HG03097 (cell line): ENCODE results near the gene SMC1B.
"Not testable (repeated sequence)": the region's sequence is repeated elsewhere in the genome, so short reads cannot be mapped to it uniquely, and the experiment has no call there.

Source experiments
- ATAC-seq: cut with Tn5 transposase; IDR thresholded peaks from one replicate; pipeline ENCODE4 v1.9.1; 2021; ENCODE audit not compliant: unreplicated experiment, low FRiP score

SMC1B gene

DNA sequence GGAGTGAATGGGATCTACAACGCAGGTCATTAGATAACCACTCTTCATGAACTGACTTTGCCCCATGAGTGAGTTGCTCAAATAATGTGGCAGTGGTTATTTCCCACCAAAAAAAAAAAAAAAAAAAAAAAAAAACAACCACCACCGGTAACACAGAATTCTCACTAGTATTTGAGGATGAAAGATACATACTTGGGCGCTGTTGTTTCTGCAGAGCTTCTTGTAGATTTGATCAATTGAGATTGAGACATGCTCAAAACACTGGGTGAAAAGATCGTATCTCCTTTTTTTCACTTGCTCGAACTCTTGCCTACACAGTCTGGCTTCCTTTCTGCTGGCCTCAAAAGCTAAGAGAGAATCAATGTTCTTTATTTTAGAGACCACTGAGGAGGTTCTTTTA is 59.6 kb downstream of the SMC1B start:
- no peak for ATAC-seq

DNA sequence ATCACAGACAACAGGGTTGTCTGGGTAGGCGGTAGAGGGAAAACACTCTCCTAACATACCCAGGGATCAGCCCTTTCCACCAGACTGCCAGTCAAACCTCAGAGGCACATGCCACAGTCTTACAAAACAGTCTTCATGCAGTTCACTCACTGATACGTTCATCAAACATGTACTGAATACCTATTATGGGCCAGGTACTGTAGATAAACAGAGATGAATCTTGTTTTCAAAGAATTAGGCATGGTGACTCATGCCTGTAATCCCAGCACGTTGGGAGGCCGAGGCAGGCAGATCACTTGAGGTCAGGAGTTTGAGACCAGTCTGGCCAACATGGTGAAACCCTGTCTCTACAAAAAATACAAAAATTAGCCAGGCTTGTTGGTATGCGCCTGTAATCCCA is 60.6 kb downstream of the SMC1B start:
- ATAC-seq: not testable (repeated sequence)

DNA sequence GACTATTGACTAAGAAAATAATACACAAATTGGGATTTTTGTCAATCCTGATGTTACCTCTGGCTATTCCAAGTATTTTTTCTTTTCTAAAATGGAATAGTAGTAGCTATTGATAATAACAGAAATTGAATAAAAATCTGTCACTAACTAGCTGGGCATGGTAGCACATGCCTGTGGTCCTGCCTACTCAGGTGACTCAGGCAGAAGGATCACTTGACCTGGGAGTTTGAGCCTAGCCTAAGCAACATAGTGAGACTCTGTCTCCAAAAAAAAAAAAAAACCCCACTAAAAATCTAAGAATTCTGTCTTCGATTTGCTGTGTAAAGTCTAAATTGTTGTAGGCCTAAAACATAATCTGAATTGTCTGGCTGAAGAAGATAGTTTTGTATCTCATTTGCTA is 61.4 kb downstream of the SMC1B start:
- ATAC-seq: no peak

DNA sequence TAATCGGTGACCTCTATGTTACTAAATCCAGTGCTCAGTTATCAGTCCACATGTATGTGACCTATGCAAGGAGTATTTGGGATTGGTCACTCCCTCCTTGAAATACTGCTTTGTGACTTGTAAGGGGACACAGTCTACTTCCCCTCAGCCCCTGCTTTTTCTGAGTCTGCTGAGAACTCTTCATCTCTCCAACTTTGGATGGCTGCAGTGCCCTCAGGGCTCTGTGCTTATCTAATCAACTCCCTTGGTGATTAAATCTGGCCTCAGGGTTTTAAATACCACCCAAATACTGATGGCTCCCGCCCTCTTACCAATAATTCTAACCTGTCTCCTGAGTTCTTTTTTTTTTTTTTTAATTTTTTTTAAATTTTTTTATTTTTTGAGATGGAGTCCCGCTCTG is 63.5 kb downstream of the SMC1B start:
- no peak for ATAC-seq

DNA sequence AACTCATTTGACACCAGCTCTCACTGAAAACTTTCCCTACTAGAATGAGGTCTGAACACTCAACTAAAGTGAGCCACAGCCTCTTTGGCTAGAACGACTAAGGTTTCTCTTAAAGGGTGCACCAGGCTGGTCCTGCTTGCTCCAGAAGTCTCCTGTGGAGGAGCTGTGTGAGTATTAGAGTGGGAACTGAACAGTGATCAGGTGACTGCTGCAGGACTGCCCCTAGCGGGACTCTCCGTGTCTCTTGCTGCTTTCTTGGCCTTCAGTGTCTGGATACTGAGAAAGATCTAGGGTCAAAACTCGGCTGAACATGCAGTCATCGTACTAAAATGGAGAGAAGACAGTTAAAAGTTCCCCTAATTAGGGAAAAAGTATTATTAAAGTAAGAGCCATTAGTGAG is 69.1 kb downstream of the SMC1B start:
- ATAC-seq: no peak

DNA sequence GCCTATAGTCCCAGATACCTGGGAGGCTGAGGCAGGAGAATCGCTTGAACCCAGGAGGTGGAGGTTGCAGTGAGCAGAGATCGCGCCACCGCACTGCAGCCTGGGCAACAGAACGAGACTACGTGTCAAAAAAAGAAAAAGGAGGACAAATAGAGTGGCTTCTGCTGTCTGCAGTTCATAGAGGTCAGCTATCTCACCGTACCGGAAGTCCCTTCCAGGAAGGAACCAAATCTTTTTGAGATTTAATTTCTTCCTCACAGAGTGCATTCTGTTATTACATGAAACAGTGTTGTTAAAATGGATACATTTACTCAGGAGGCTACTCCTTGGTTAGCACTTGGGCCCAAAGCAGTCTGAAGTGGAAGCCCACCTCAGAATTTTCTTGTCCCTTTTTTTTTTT is 70.3 kb downstream of the SMC1B start:
- no peak for ATAC-seq

DNA sequence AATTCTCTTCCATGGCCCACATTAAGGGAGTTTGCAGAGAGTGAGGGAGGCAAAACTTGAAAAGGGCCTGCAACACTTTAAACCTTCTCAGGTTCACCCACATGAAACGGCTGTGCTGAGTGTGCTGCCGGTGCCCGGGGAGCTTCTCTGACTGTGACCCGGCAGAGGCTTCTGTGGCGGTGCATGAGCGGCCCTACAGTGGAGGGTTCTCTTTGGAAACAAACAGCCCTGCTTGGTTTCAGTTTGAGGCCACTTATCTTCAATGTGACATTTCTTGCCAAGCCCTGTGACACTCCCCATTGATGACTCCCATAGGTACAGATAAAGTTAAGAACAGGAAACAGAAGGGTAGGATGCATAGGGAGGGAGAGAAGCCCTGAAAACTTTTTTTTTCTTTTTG is 71.9 kb downstream of the SMC1B start:
- no peak for ATAC-seq

DNA sequence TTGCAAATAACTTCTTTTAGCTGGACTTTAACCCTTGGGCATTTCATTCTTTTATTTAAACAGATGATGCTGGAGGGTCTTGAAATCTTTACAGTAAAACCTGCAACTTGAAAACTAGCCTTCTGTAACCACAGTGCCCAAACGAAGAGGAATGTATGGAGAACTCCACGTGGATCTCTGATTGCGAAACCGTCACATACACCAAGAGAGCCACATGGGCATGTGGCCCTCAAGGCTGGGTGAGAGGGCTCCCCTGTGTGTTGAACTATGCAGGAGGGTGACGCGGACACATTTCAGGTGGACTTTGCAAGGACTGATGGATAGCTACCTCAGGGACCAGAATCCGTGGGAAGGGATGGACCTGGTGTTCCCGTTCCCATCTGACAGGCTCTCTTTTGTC is 73.1 kb downstream of the SMC1B start:
- no peak for ATAC-seq

DNA sequence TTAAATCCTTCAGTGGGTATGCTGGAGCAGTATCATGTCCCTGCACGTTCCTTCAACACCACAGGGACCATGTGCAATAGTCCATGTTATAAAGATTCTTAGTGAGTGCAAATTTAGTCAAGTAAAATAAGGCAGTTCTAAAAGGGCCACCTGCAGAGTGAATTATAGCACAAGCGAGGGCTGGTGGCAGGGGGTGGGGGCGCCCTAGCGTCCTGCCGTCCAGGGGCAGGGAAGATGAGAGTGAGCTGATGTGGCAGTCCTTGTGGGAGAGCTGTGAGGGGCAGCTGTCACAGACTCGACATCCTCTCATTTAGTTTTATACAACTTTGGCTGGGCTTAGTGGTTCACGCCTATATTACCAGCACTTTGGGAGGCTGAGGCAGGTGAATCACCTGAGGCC is 74.6 kb downstream of the SMC1B start:
- ATAC-seq: no peak

DNA sequence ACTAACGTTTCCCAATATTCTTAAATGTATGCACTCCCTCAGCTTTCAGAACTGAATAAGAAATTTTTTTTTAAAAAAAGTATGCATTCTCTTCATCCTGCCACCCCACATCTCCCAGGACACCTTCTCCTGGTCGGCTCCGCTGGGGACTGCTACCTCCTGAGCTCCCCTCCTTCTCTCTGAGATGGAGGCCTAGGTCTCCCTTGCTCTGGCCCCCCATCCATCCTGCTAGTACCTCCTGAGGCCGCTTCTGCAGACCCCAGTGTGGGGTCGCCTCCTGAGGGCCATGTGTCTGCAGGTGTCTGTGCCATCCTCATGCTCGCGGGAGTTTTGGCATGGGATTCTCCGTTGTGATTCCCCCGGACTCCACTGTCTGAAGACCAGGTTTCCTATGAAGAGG is 75.9 kb downstream of the SMC1B start:
- no peak for ATAC-seq

DNA sequence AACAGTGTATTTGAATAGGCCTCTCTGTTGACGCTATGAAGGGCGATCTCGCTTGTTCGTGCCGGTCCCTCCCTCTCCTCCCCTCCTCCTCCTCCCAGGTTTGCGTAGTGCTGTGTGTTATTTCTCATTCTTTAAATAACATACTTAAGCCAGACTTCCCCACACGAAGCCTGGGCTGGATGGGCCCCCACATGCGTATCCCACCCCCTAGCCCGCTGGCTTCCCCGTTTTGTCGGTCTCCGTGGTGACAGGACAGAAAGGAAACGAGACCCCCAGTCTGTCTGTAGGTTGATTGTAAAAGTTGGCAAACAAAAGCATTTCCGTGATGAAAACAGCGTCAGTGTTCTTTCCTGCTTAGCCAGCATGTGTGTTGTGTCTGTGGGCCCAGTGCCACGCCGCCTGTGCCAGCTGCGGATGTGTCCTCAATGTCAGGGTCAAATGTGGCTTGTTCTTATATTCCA is 76.4 kb downstream of the SMC1B start:
- ATAC-seq: no peak

DNA sequence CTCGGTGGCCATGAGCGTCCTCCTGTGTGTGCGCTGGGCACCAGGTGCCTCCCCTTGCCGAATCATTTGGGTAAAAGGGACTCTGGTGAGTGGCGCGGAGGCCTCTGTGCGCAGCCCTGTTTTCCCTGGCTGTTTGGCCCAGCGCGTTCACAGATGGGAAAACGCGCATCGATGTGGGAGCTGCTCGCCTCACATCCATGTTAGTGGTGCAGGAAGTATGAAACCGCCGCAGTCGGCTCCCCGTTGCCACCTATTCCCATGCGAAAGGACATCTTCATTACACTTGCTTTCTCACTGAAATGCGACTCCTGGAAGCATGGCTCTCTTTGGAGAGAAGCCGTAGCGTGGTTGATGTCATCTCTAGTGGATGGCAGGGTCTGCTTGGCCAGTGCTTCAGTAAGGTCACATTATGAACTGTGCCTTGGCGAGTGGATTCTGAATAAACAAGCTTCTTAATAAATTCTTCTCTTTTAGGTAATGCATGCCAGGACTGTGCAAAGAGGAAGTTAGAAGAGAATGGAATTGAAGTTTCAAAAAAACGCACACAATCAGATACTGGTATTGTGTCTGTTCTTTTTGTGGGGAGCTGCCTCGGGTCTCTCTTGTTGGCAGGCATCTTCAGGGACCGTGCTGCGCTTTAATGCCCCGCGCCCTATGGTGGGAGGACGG is 77.4 kb downstream of the SMC1B start:
- no peak for ATAC-seq

DNA sequence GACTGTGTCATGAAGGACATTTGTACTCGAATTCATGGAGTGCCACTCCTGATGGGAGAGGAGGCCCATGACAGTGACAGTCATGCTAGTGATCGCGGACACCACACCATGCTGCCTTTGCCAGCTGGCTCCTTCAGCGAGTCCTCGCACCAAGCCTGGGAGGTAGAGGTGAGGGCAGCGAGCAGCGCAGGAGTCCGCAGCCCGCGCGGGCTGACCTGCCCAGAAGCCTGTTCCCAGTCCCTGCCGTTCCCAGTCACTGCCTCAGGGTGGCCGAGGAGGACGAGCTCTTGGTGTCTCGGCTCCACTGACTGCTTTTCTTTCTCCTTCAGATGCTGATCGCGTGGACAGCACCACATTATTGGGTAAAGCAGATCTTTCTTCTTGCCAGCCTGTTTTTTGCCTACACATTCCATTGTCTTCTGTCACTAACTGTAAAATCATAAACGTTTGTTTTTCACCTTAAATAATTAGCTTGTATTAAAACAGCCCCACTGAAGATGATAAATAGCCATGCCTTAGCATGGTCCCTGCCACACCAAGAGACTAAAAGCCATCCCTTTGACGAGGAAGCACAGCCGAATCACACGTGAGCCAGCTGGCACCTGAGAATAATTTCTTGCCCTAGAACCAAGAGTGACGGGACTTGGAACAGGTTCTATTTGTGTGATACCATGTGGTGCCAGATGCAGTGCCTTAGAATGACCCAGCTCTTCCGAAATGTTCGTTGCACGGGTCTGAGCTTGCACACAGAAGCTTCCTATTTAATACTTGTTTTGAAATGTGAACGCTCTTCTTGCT is 78.2 kb downstream of the SMC1B start:
- no peak for ATAC-seq

DNA sequence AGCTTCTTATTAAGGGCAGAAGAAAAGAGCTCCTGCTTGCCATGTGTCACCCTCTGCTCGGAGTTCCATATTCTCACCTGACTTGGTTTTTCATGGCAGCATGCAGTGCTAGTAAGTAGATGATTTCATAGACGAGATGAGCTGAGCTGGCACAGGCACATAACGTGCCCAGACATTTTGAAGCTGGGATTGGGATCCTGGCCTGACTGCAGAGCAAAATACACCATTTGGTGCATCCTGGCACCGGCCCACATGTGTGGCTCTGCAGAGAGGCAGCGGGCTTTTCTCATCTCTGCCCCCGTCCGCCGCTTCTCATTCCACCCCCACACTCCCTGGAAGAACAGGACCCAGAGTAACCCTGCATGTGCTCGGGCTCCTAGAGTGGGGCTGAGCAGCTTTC is 78.9 kb downstream of the SMC1B start:
- ATAC-seq: no peak

DNA sequence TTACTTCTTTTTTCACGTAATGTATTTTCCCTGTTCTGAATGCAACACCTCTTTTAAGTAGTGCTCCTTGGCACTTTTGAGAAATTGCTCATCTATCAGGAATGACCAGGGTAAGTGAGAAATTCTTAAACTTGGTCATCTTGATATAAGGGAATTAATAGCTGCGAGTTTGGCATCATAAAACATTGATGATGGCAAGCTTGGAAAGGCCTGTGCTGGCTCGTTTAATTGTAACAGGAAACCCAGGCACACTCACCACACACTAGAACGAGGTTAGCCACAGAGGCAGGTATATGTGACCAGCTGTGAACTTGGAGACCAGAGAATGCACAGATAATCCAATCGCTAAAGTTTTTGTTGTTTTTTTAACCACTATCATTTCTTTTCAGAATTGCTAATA is 79.3 kb downstream of the SMC1B start:
- no peak for ATAC-seq

DNA sequence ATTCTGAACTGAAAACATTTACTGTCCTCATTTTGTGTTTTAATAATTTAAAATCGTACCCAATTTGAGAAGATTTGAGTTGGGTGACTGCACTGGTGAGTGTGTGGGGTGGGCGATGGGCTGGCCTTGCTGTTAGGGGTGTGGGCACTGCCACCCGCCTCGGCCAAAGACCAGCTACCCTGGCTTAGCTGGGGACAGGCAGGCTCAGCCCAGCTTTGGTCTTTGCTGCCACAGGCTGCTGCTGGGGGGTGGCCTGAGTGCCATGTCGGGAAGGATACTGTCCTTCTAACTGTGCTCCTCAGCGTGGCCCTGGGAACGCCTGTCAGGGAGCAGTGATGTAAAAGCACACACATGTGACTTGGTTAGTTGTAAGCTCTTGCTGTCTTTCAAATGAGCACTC is 81.4 kb downstream of the SMC1B start:
- no peak for ATAC-seq

DNA sequence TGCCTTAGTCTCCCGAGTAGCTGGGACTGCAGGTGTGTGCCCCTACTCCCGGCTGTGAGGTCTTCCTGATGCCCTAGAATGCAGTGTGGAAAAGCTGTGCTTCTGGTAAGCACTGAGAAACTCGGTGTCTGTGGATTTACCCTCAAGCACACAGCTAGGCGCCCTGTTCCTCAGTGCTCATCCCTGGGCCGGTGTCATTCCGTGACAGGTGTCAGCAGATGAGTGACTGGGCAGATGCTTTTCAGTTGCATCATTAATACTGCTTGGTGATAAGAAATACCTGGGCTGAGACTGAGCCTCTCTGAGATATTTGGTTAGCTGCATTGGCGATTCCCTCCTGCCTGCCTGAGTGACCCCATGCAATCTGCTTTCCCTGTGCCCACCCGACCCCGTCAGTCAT is 81.9 kb downstream of the SMC1B start:
- ATAC-seq: no peak

DNA sequence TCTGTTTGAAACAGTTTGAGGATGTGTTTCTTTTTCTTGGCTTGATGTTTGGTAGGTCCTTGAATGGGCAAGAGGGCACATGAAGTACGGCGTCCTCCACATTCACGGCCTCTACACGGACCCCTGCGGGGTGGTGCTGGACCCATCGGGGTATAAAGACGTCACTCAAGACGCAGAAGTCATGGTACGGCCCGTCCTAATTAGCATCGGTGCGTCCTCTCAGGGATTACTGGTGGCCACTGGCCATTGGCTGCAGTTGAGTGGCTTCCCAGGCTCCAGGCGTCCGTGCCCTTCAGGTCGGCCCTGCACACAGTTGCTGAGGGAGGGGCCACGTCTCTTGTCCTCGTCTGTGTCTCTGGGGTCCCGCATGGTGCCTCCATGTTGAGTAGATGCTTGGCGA is 82.9 kb downstream of the SMC1B start:
- ATAC-seq: no peak

DNA sequence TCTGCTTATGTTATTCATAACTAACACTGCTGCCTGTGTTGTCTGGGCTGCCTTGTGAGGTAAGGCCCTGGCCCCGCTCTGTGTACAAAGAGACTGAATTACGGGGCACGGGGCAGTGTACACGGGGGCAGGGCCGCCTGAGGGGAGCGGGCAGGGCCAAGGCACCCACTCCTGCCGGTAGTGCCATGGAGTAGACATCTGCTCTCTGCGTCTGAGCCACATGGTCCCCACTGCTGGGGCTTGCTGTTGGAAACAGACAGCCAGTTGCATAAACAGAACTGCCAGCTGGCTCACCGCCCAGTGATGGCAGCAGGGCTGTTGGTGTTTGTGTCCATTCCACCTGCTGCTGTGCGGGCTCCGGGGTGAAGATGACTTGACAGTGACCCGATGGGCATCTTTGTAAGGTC is 83.9 kb downstream of the SMC1B start:
- no peak for ATAC-seq

DNA sequence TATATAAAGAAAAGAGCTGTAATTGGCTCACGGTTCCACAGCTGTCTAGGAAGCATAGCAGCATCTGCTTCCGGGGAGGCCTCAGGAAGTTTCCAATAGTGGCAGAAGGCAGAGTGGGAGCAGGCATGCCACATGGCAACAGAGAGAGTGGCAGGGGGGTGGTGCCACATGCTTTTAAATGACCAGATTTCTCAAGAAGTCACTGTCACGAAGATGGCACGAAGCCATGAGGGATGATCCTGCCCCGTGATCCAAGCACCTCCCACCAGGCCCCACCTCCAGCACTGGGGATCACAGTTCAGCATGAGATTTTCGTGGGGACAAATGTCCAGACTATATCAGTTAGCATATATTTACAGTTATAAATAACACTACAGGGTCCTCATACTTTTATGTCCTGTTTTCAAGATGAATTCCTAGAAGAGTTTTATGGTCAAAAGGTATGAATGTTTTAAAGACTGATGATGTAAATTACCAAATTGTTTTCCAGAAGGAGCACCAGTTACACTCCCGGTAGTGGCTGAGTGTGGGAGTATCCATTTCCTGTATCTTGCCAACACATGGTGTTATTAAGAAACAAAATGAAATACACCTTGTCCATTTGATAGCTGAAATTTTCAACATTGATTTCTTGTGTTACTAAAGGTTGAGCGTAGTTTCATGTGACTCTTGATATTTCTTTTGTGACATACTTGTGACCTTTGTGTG is 84.4 kb downstream of the SMC1B start:
- no peak for ATAC-seq

DNA sequence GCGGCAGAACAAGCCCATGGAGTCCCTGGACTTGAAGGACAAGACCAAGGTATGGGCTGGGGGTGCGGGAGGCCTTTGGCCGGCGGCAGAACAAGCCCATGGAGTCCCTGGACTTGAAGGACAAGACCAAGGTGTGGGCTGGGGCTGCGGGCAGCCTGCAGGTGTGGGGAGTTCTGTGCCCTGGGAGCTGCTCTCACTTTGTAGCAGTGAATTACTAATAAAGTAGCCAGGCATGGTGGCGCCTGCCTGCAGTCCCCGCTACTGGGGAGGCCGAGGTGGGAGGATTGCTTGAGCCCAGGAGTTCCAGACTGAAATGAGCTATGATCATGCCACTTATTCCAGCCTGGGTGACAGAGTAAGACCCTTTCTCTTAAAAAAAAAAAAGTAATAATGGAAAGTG is 85.1 kb downstream of the SMC1B start:
- not testable (repeated sequence) for ATAC-seq

DNA sequence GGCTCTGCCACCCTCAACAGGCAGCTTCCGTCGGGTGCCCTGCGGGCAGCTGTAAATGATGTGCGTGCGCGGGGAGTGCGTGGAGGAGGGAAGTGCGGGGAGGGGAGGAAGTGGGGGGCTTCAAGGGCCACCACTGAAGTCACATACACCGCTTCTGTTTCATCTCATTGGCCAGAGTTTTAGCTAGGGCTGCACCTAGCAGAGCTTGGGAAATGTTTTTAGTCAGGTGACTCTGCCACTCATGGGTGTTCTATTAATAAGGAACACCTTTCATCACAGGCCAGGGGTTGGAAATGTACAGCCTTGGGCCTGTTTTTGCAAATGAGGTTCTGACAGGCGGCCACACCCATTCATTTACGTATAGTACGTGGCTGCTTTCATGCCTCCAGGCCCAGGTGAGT is 89.1 kb downstream of the SMC1B start:
- ATAC-seq: no peak
